ENCODE measurements around the gene FBXL7.

- TF ChIP-seq CTCF (IDR thresholded peaks at IDR 0.05; ENCODE audit: borderline replicate concordance, extremely low read depth, low read length, poor library complexity, severe bottlenecking) (no peak), EZH2 (IDR thresholded peaks at IDR 0.05; ENCODE audit: borderline replicate concordance, low read depth, low read length, severe bottlenecking) (no peak)
Observed at GRCh38 chr5:15521381-15522186, 21.6 kb downstream of the FBXL7 start.

Data from DND-41 (cell line).